K562 (cell line): ENCODE results near the gene HOXA5. TPM values are rescaled to one million over a fixed set of nuclear protein-coding genes. Genes with fewer than 3 reads are reported as not detected.

ENCODE experiments used
- HNRNPLL ChIP-seq: fragments of 200-400 bp; formaldehyde crosslinking; IDR thresholded peaks from 2 replicates; pipeline ENCODE4 v1.6.1; 2017; ENCODE audit warnings: low read length, low read depth, mild to moderate bottlenecking; ENCODE audit not compliant: poor library complexity, severe bottlenecking
- MGA ChIP-seq: fragments of 450-650 bp; IDR thresholded peaks from 2 replicates; pipeline ENCODE4 v1.6.1; 2016; ENCODE audit warnings: mild to moderate bottlenecking, moderate library complexity
- MTF1 ChIP-seq: fragments of 250-450 bp; sonication (Bioruptor Pico); IDR thresholded peaks from 2 replicates; pipeline ENCODE4 v1.9.0; 2021; ENCODE audit warnings: moderate library complexity, mild to moderate bottlenecking, inconsistent platforms, borderline replicate concordance
- NKRF ChIP-seq: fragments of 450-650 bp; IDR thresholded peaks from 2 replicates; pipeline ENCODE4 v1.6.1; 2016; ENCODE audit warnings: borderline replicate concordance
- XRCC3 ChIP-seq: fragments of 450-650 bp; IDR thresholded peaks from 2 replicates; pipeline ENCODE4 v1.6.1; 2017; ENCODE audit warnings: mild to moderate bottlenecking, moderate library complexity
- polyA plus RNA-seq, 8 experiments: library from polyadenylated mRNA; depleted of rRNA in 4 of 8; stranded (reverse) in 5 of 8; unstranded in 3 of 8; fragments of >200 nt; fragmentation: Nextera tagmentation in 2 of 8; fragmentation: Illumina TruSeq in 1 of 8; extraction: Ambion mirVana in 2 of 8; extraction: Trizol in 1 of 8; gene quantifications; 2 replicates each; pipeline versions ENCODE4 v1.2.1 to v1.2.3, GENCODE V29; 2011 to 2014; ENCODE audit warnings: inconsistent platforms in 1 of 8, missing spikeins in 1 of 8
- total RNA-seq, 7 experiments: library from RNA; depleted of rRNA in 6 of 7; stranded (reverse); fragments of >200 nt in 6 of 7; fragmentation: Illumina TruSeq in 2 of 7; extraction: Trizol in 2 of 7; gene quantifications; 2 replicates each; pipeline versions ENCODE4 v1.2.1 to v1.2.3, GENCODE V29; 2011 to 2021; ENCODE audit warnings: low replicate concordance in 1 of 7

HOXA5 gene
- total and polyA plus RNA-seq, 9 of the 15 experiments (the other 6 are each of a cell fraction or from before 2014, with no cell fraction given), result 0.13 TPM; not detected in 8

- TF ChIP-seq MGA (no peak), MTF1 (CRISPR knock-in tag) (no peak), XRCC3 (no peak), NKRF (no peak), HNRNPLL (no peak)
Observed at GRCh38 chr7:27166531-27167505, 23.3 kb upstream of the HOXA5 start (continued).
